HL-60 (cell line): ENCODE results near the gene IL20.
A peak's percentile ranks its signal among the peaks of the same experiment; 100 is the strongest.

Experiments
- DNase-seq, 2 experiments: peaks; one replicate each; pipeline ENCODE4 v3.0.0-alpha.2; 2010 to 2020; ENCODE audit warnings: low read depth in 1 of 2, low spot score in 1 of 2
- H3K27ac ChIP-seq: fragments of 250-450 bp; sonication (Bioruptor Pico); replicated peaks from 2 replicates; pipeline ENCODE4 v1.5.1; 2020; ENCODE audit warnings: mild to moderate bottlenecking, moderate library complexity
- H3K27me3 ChIP-seq: fragments of 250-450 bp; sonication (Bioruptor Pico); 2 replicates; pipeline ENCODE4 v1.5.1; 2021; ENCODE audit warnings: mild to moderate bottlenecking, moderate library complexity; ENCODE audit not compliant: insufficient read depth, poor library complexity, severe bottlenecking
- H3K4me3 ChIP-seq: replicated peaks from 2 replicates; pipeline ENCODE4 v1.5.1; 2011; ENCODE audit warnings: mild to moderate bottlenecking, control low read depth, low read length; ENCODE audit not compliant: insufficient read depth
- CTCF ChIP-seq: IDR thresholded peaks from one replicate; pipeline ENCODE4 v1.5.1; 2011; ENCODE audit warnings: low read length, control low read depth, inconsistent platforms; ENCODE audit not compliant: insufficient read depth
- GABPA ChIP-seq: IDR thresholded peaks from 2 replicates; pipeline ENCODE4 v1.6.1; 2012; ENCODE audit warnings: low read depth
- POLR2AphosphoS5 ChIP-seq: IDR thresholded peaks from 2 replicates; pipeline ENCODE4 v1.6.1; 2012; ENCODE audit warnings: low read depth
- REST ChIP-seq: IDR thresholded peaks from 2 replicates; pipeline ENCODE4 v1.6.1; 2012; ENCODE audit warnings: low read depth; ENCODE audit not compliant: insufficient replicate concordance
- SPI1 ChIP-seq: IDR thresholded peaks from 2 replicates; pipeline ENCODE4 v1.6.1; 2012; ENCODE audit warnings: low read depth, mild to moderate bottlenecking, borderline replicate concordance

Gene IL20

GRCh38 chr1:206833106-206833680 lies 32.2 kb upstream of the IL20 start:
- no peak overlapping the region for H3K4me3 ChIP-seq
- DNase-seq, result peak in 1 of 2 experiments; percentile 37
- H3K27me3 ChIP-seq, result no peaks in the 10 kb centered on the region
- H3K27ac ChIP-seq, result peak overlapping the region; percentile 21
- no peak for TF ChIP-seq POLR2AphosphoS5
- peak; percentile 45; the same call in 1 of the 2 replicates for TF ChIP-seq SPI1
- TF ChIP-seq GABPA, result no peak
- TF ChIP-seq CTCF, result no peak
- no peak for TF ChIP-seq REST

GRCh38 chr1:206833801-206834200 lies 31.6 kb upstream of the IL20 start:
- no peak for DNase-seq
- no peak overlapping the region for H3K4me3 ChIP-seq
- H3K27ac ChIP-seq, result no peak overlapping the region
- TF ChIP-seq POLR2AphosphoS5, result no peak
- no peak for TF ChIP-seq REST
- no peak for TF ChIP-seq SPI1
- no peak for TF ChIP-seq GABPA
- TF ChIP-seq CTCF, result no peak
- no peaks in the 10 kb centered on the region for H3K27me3 ChIP-seq

- Histone ChIP-seq H3K27me3 (no peaks in the 10 kb centered on the region), H3K4me3 (no peak overlapping the region), H3K27ac (no peak overlapping the region)
- no peak for DNase-seq
- TF ChIP-seq CTCF (no peak), SPI1 (no peak)
These were observed 31.2 kb upstream of the IL20 start for GRCh38 chr1:206834217-206834616.

- Histone ChIP-seq H3K27me3 (no peaks in the 10 kb centered on the region), H3K27ac (no peak overlapping the region), H3K4me3 (no peak overlapping the region)
- TF ChIP-seq SPI1 (no peak), CTCF (no peak), REST (no peak), GABPA (no peak)
- DNase-seq, result peak; percentile 50 to 81
These were observed 30.7 kb upstream of the IL20 start for GRCh38 chr1:206834711-206835110.
